HG03196 (cell line): ENCODE data around the gene PDZRN3.

Source experiments
- ATAC-seq: cut with Tn5 transposase; IDR thresholded peaks from one replicate; pipeline ENCODE4 v1.9.1; 2021; ENCODE audit not compliant: unreplicated experiment

PDZRN3 gene

GRCh38 chr3:73529308-73530021 lies 95.3 kb downstream of the PDZRN3 start:
- no peak for ATAC-seq

GRCh38 chr3:73525591-73525990 lies 99.2 kb downstream of the PDZRN3 start:
- ATAC-seq, result no peak

GRCh38 chr3:73523661-73524060 lies 101.1 kb downstream of the PDZRN3 start:
- ATAC-seq, result no peak

- ATAC-seq, result no peak
These were observed 102.9 kb downstream of the PDZRN3 start for GRCh38 chr3:73521734-73522336.

GRCh38 chr3:73520931-73521461 lies 103.7 kb downstream of the PDZRN3 start:
- no peak for ATAC-seq

GRCh38 chr3:73516631-73517030 lies 108.1 kb downstream of the PDZRN3 start:
- ATAC-seq, result no peak

- ATAC-seq, result no peak
These were observed 111.5 kb downstream of the PDZRN3 start for GRCh38 chr3:73513260-73513659.

- no peak for ATAC-seq
These were observed 112.9 kb downstream of the PDZRN3 start for GRCh38 chr3:73511571-73512525.

- ATAC-seq, result no peak
These were observed 114.0 kb downstream of the PDZRN3 start for GRCh38 chr3:73510784-73511183.

GRCh38 chr3:73510334-73510733 lies 114.4 kb downstream of the PDZRN3 start:
- ATAC-seq, result no peak

GRCh38 chr3:73509816-73510215 lies 114.9 kb downstream of the PDZRN3 start:
- no peak for ATAC-seq

- no peak for ATAC-seq
These were observed 115.7 kb downstream of the PDZRN3 start for GRCh38 chr3:73509066-73509465.

- ATAC-seq, result peak; percentile 66
These were observed 116.3 kb downstream of the PDZRN3 start for GRCh38 chr3:73508330-73508954.

GRCh38 chr3:73504852-73505251 lies 119.9 kb downstream of the PDZRN3 start:
- no peak for ATAC-seq

GRCh38 chr3:73504239-73504638 lies 120.5 kb downstream of the PDZRN3 start:
- no peak for ATAC-seq

- ATAC-seq, result no peak
These were observed 121.0 kb downstream of the PDZRN3 start for GRCh38 chr3:73503781-73504180.

GRCh38 chr3:73502609-73503583 lies 121.8 kb downstream of the PDZRN3 start:
- ATAC-seq, result peak; percentile 74

GRCh38 chr3:73500321-73500720 lies 124.4 kb downstream of the PDZRN3 start:
- no peak for ATAC-seq

- peak; percentile 43 for ATAC-seq
These were observed 125.0 kb downstream of the PDZRN3 start for GRCh38 chr3:73499787-73500186.
